ENCODE results near the gene NDUFS5. TPM values are rescaled to one million over a fixed set of nuclear protein-coding genes. Genes with fewer than 3 reads are reported as not detected.
A peak's percentile ranks its signal among the peaks of the same experiment; 100 is the strongest.
"Not testable (repeated sequence)": the region's sequence is repeated elsewhere in the genome, so short reads cannot be mapped to it uniquely, and the experiment has no call there.

NDUFS5 gene
- total RNA-seq, 4 donors from 2014 or later, result 428 to 631 (median 514) TPM

DNA sequence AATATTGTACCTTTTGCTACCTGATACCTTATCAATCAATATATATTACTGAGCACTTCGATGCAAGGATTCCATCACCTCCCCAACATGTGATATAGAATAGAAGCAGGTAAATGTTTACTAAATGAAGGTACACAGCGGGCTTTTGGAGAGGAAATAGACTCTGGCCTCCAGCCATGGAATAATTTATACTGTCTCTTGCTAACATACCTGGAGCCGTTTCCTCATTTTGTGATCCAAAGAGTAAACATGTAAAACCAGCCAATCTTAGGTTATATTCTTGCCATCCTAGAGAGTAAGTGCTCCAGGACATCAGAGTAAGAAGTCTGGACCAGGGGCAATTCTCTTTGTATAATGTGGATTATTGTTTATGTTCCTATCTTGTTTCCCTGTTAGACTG, 39.4 kb downstream of the NDUFS5 start:
- no peak overlapping the region for H3K4me3 ChIP-seq (replicated peaks in 1 of 3)
- intact Hi-C loops (cut with DNase I), result no loop called here
- H3K36me3 ChIP-seq, result no peaks in the 10 kb centered on the region
- TF ChIP-seq POLR2A (IDR thresholded peaks at IDR 0.05), result no peak
- TF ChIP-seq, protein P1, sequence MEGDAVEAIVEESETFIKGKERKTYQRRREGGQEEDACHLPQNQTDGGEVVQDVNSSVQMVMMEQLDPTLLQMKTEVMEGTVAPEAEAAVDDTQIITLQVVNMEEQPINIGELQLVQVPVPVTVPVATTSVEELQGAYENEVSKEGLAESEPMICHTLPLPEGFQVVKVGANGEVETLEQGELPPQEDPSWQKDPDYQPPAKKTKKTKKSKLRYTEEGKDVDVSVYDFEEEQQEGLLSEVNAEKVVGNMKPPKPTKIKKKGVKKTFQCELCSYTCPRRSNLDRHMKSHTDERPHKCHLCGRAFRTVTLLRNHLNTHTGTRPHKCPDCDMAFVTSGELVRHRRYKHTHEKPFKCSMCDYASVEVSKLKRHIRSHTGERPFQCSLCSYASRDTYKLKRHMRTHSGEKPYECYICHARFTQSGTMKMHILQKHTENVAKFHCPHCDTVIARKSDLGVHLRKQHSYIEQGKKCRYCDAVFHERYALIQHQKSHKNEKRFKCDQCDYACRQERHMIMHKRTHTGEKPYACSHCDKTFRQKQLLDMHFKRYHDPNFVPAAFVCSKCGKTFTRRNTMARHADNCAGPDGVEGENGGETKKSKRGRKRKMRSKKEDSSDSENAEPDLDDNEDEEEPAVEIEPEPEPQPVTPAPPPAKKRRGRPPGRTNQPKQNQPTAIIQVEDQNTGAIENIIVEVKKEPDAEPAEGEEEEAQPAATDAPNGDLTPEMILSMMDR (IDR thresholded peaks at IDR 0.05), result no peak
- H3K27me3 ChIP-seq, result no peaks in the 10 kb centered on the region
- no peaks in the 10 kb centered on the region for H3K9me3 ChIP-seq
- no peak for DNase-seq
- WGBS, 2 donors, result 81 to 82% methylated on average over 3 of the region's 3 CpGs
- no peak overlapping the region for H3K27ac ChIP-seq
- H3K4me1 ChIP-seq, result no peaks in the 10 kb centered on the region

DNA sequence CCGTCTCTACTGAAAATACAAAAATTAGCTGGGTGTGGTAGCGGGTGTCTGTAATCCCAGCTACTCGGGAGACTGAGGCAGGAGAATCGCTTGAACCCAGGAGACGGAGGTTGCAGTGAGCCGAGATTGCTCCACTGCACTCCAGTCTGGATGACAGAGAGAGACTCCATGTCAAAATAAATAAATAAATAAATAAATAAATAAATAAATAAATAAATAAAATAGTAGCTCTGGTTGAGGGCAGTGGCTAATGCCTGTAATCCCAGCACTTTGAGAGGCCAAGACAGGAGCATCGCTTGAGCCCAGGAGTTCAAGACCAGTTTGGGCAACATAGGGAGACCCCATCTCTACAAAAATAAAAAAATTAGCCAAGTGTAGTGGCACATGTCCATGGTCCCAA, 42.1 kb downstream of the NDUFS5 start:
- H3K9me3 ChIP-seq; DNase-seq; H3K4me1 ChIP-seq; H3K27me3 ChIP-seq; intact Hi-C loops (cut with DNase I); H3K27ac ChIP-seq; H3K36me3 ChIP-seq; H3K4me3 ChIP-seq (replicated peaks in 1 of 3): not testable (repeated sequence)
- 96 to 97% methylated on average over 7 of the region's 7 CpGs for WGBS, 2 donors

DNA sequence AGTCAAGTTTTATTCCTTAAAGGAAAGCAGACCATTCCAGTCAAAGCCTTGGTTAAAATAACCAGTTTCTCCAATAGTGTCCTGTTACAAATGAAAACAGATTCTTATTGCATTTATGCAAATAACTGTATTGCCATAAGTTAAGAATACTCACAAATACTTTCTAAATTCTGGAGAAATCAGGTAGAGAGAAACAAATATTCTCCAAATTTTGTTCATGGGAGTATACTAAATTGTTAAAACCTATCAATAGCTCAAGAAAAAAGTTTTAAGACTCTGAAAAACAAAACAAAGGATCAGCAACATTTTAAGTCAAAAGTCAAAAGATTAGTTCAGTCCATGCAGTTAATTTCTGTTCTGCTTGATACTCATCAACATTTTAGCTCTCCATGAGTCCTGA, 45.4 kb downstream of the NDUFS5 start:
- H3K36me3 ChIP-seq; H3K27me3 ChIP-seq; H3K4me1 ChIP-seq; H3K9me3 ChIP-seq; intact Hi-C loops (cut with DNase I); DNase-seq; H3K27ac ChIP-seq; H3K4me3 ChIP-seq (replicated peaks in 1 of 3): not testable (repeated sequence)

- Histone ChIP-seq H3K36me3 (no peaks in the 10 kb centered on the region), H3K27ac (peak overlapping the region in 2 of 3 donors; percentile 42 to 64), H3K9me3 (no peaks in the 10 kb centered on the region), H3K27me3 (no peaks in the 10 kb centered on the region), H3K4me3 (replicated peaks in 1 of 3) (no peak overlapping the region), H3K4me1 (peaks cover 0 to 7% of the 10 kb centered on the region in 2 donors)
- 62 to 68% methylated on average over 13 of the region's 13 CpGs for WGBS, 2 donors
- TF ChIP-seq POLR2A (IDR thresholded peaks at IDR 0.05), result no peak
- TF ChIP-seq, protein P1 (IDR thresholded peaks at IDR 0.05), result no peak
- intact Hi-C loops (cut with DNase I), result no loop called here
- peak; percentile 75 to 81 for DNase-seq
Observed at GRCh38 chr1:39076127-39076798, 50.1 kb downstream of the NDUFS5 start.

- H3K9me3 ChIP-seq, result no peaks in the 10 kb centered on the region
- no peak overlapping the region for H3K4me3 ChIP-seq (replicated peaks in 1 of 3)
- H3K27me3 ChIP-seq, result no peaks in the 10 kb centered on the region
- intact Hi-C loops (cut with DNase I), result no loop called here
- peak overlapping the region in 2 of 3 donors; percentile 42 to 64 for H3K27ac ChIP-seq
- no peaks in the 10 kb centered on the region for H3K36me3 ChIP-seq
- no peak for DNase-seq
- WGBS, 2 donors, result 60 to 75% methylated on average over 1 to 2 of the region's 2 CpGs
- TF ChIP-seq POLR2A (IDR thresholded peaks at IDR 0.05), result no peak
- TF ChIP-seq, protein P1 (IDR thresholded peaks at IDR 0.05), result no peak
- peaks cover 0 to 10% of the 10 kb centered on the region in 2 donors for H3K4me1 ChIP-seq
Observed at GRCh38 chr1:39076799-39077148, 50.6 kb downstream of the NDUFS5 start.

- TF ChIP-seq POLR2A (IDR thresholded peaks at IDR 0.05), result no peak
- TF ChIP-seq, protein P1 (IDR thresholded peaks at IDR 0.05), result no peak
- Histone ChIP-seq H3K4me1 (peaks cover 0 to 18% of the 10 kb centered on the region in 2 donors), H3K27ac (no peak overlapping the region), H3K4me3 (replicated peaks in 1 of 3) (no peak overlapping the region), H3K27me3 (no peaks in the 10 kb centered on the region), H3K9me3 (no peaks in the 10 kb centered on the region), H3K36me3 (no peaks in the 10 kb centered on the region)
- WGBS, 2 donors, result 83 to 90% methylated on average over 10 to 12 of the region's 12 CpGs
- intact Hi-C loops (cut with DNase I), result no loop called here
- DNase-seq, result no peak
Observed at GRCh38 chr1:39080269-39080826, 54.2 kb downstream of the NDUFS5 start.
